ENCODE data around the gene ZNRF3.
A peak's percentile ranks its signal among the peaks of the same experiment; 100 is the strongest.

ZNRF3 gene

GRCh38 chr22:28893810-28894209 is 10.4 kb downstream of the ZNRF3 start:
- H3K4me3 Mint-ChIP-seq, result no peak overlapping the region
- TF ChIP-seq CTCF (IDR thresholded peaks at IDR 0.05; ENCODE audit: unreplicated experiment in 3 of 3), result no peak
- peaks cover 3% of the 10 kb centered on the region for H3K27me3 Mint-ChIP-seq (ENCODE audit: low read depth)
- H3K27ac Mint-ChIP-seq, result no peak overlapping the region
- H3K9me3 Mint-ChIP-seq, result no peaks in the 10 kb centered on the region
- H3K4me1 Mint-ChIP-seq, result peaks cover 55% of the 10 kb centered on the region
- peaks cover 7% of the 10 kb centered on the region for H3K36me3 Mint-ChIP-seq (ENCODE audit: low read depth)

- no peak for TF ChIP-seq CTCF (IDR thresholded peaks at IDR 0.05; ENCODE audit: unreplicated experiment in 3 of 3)
- H3K9me3 Mint-ChIP-seq, result no peaks in the 10 kb centered on the region
- H3K4me3 Mint-ChIP-seq, result no peak overlapping the region
- peaks cover 7% of the 10 kb centered on the region for H3K36me3 Mint-ChIP-seq (ENCODE audit: low read depth)
- H3K27me3 Mint-ChIP-seq (ENCODE audit: low read depth), result peaks cover 3% of the 10 kb centered on the region
- peaks cover 55% of the 10 kb centered on the region for H3K4me1 Mint-ChIP-seq
- H3K27ac Mint-ChIP-seq, result peak overlapping the region in 2 of 3 experiments; percentile 58 to 72
Measured at GRCh38 chr22:28894334-28894733, 11.0 kb downstream of the ZNRF3 start.

GRCh38 chr22:28894807-28895206 is 11.4 kb downstream of the ZNRF3 start:
- H3K4me1 Mint-ChIP-seq, result peaks cover 51% of the 10 kb centered on the region
- H3K27ac Mint-ChIP-seq, result peak overlapping the region; percentile 58 to 72 (median 58)
- no peak for TF ChIP-seq CTCF (IDR thresholded peaks at IDR 0.05; ENCODE audit: unreplicated experiment in 3 of 3)
- peaks cover 3% of the 10 kb centered on the region for H3K27me3 Mint-ChIP-seq (ENCODE audit: low read depth)
- H3K36me3 Mint-ChIP-seq (ENCODE audit: low read depth), result peaks cover 7% of the 10 kb centered on the region
- no peaks in the 10 kb centered on the region for H3K9me3 Mint-ChIP-seq
- no peak overlapping the region for H3K4me3 Mint-ChIP-seq

GRCh38 chr22:28896611-28897010 is 13.2 kb downstream of the ZNRF3 start:
- Mint-ChIP-seq H3K27ac (peak overlapping the region; percentile 42 to 75 (median 52)), H3K4me1 (peaks cover 52% of the 10 kb centered on the region), H3K36me3 (ENCODE audit: low read depth) (peaks cover 7% of the 10 kb centered on the region), H3K9me3 (no peaks in the 10 kb centered on the region), H3K4me3 (no peak overlapping the region), H3K27me3 (ENCODE audit: low read depth) (peaks cover 3% of the 10 kb centered on the region)
- TF ChIP-seq CTCF (IDR thresholded peaks at IDR 0.05; ENCODE audit: unreplicated experiment in 3 of 3), result no peak

- Mint-ChIP-seq H3K9me3 (no peaks in the 10 kb centered on the region), H3K36me3 (ENCODE audit: low read depth) (peaks cover 7% of the 10 kb centered on the region), H3K4me3 (no peak overlapping the region), H3K27ac (peak overlapping the region; percentile 59 to 88 (median 69)), H3K4me1 (peaks cover 46% of the 10 kb centered on the region), H3K27me3 (ENCODE audit: low read depth) (peaks cover 3% of the 10 kb centered on the region)
- no peak for TF ChIP-seq CTCF (IDR thresholded peaks at IDR 0.05; ENCODE audit: unreplicated experiment in 3 of 3)
Measured at GRCh38 chr22:28898233-28898629, 14.9 kb downstream of the ZNRF3 start.

GRCh38 chr22:28899199-28899853 is 16.0 kb downstream of the ZNRF3 start:
- no peaks in the 10 kb centered on the region for H3K9me3 Mint-ChIP-seq
- no peak for TF ChIP-seq CTCF (IDR thresholded peaks at IDR 0.05; ENCODE audit: unreplicated experiment in 3 of 3)
- peaks cover 7% of the 10 kb centered on the region for H3K36me3 Mint-ChIP-seq (ENCODE audit: low read depth)
- peaks cover 57% of the 10 kb centered on the region for H3K4me1 Mint-ChIP-seq
- H3K4me3 Mint-ChIP-seq, result no peak overlapping the region
- H3K27ac Mint-ChIP-seq, result peak overlapping the region; percentile 59 to 88 (median 69)
- H3K27me3 Mint-ChIP-seq (ENCODE audit: low read depth), result peaks cover 3% of the 10 kb centered on the region

Measured in nephron (organoid).